ENCODE results near the gene SLC38A3.

DNA sequence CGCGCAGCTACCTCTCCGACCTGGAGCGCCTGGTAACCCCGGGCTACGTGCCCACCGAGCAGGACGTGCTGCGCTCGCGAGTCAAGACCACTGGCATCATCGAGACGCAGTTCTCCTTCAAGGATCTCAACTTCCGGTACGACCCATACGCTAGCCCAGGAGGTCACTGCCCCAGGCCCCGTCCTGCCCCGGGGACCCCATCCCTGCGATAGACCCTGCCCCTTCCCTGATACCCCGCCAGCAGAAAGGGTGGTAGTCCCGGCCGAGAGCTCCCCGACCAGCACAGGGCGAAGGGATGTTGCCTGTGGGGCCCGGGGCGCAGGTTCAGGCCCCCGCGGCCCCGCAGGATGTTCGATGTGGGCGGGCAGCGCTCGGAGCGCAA, 11.3 kb upstream of the SLC38A3 start:
- no peak for TF ChIP-seq MAX (IDR thresholded peaks at IDR 0.05)
- TF ChIP-seq NFIC (IDR thresholded peaks at IDR 0.05): no peak
- TF ChIP-seq TAF1 (IDR thresholded peaks at IDR 0.05; ENCODE audit: low read depth): no peak
- no peak for TF ChIP-seq CEBPB (IDR thresholded peaks at IDR 0.05)
- no peak for TF ChIP-seq REST (IDR thresholded peaks at IDR 0.05; ENCODE audit: low read depth)
- TF ChIP-seq YY1 (IDR thresholded peaks at IDR 0.05; ENCODE audit: low read depth): no peak
